Middle frontal gyrus (tissue), 1 donor: Measurements from ENCODE around the gene SERPINA7.
"Not testable (repeated sequence)": the region's sequence is repeated elsewhere in the genome, so short reads cannot be mapped to it uniquely, and the experiment has no call there.

ENCODE experiments used
- DNase-seq: peaks from one replicate; pipeline ENCODE4 v3.0.0-alpha.2; 2015; ENCODE audit warnings: low spot score; ENCODE audit errors: extremely low spot score

Gene SERPINA7

GRCh38 chrX:106038625-106039024 is at the start of gene SERPINA7:
TSS of gene SERPINA7 (minus strand) at chrX:106038727. CDS start at chrX:106037058, 1,669 bp downstream.
- DNase-seq = no peak

GRCh38 chrX:106069048-106069447 is 30.5 kb upstream of the SERPINA7 start:
- no peak for DNase-seq

GRCh38 chrX:106050054-106050453 is 11.5 kb upstream of the SERPINA7 start:
- no peak for DNase-seq

- no peak for DNase-seq
These were observed 3.8 kb upstream of the SERPINA7 start for GRCh38 chrX:106042296-106042695.

GRCh38 chrX:106040861-106041260 is 2.3 kb upstream of the SERPINA7 start:
- DNase-seq = no peak

GRCh38 chrX:106039920-106040319 is 1.4 kb upstream of the SERPINA7 start:
- no peak for DNase-seq

- DNase-seq = no peak
These were observed 573 bp downstream of the SERPINA7 start for GRCh38 chrX:106037835-106038473.

GRCh38 chrX:106036716-106037115 is 1.8 kb downstream of the SERPINA7 start:
- no peak for DNase-seq

- no peak for DNase-seq
These were observed 3.5 kb downstream of the SERPINA7 start for GRCh38 chrX:106035064-106035463.

- DNase-seq = no peak
These were observed 14.6 kb downstream of the SERPINA7 start for GRCh38 chrX:106023947-106024346.

GRCh38 chrX:106022238-106022637 is 16.3 kb downstream of the SERPINA7 start:
- DNase-seq = no peak

GRCh38 chrX:106014119-106014775 is 24.3 kb downstream of the SERPINA7 start:
- no peak for DNase-seq

GRCh38 chrX:106009145-106009544 is 29.4 kb downstream of the SERPINA7 start:
- DNase-seq = no peak

GRCh38 chrX:106007815-106008214 is 30.7 kb downstream of the SERPINA7 start:
- DNase-seq = no peak

- no peak for DNase-seq
These were observed 32.8 kb downstream of the SERPINA7 start for GRCh38 chrX:106005684-106006083.

GRCh38 chrX:106000609-106001008 is 37.9 kb downstream of the SERPINA7 start:
- not testable (repeated sequence) for DNase-seq

GRCh38 chrX:106000203-106000602 is 38.3 kb downstream of the SERPINA7 start:
- DNase-seq = no peak

GRCh38 chrX:105999294-105999693 is 39.2 kb downstream of the SERPINA7 start:
- DNase-seq = no peak

GRCh38 chrX:105988487-105988886 is 50.0 kb downstream of the SERPINA7 start:
- not testable (repeated sequence) for DNase-seq
